SK-N-SH (cell line): ENCODE data around the gene KRT2. TPM values are rescaled to one million over a fixed set of nuclear protein-coding genes. Genes with fewer than 3 reads are reported as not detected.

Experiments
- CTCF ChIA-PET: fragments of 300-600, 350-600 bp; formaldehyde crosslinking; extraction: SDS; loops from one replicate; lab custom pipeline; 2021; lab: Yijun Ruan, JAX
- POLR2A ChIA-PET: fragments of 350-600 bp; sonication (Branson Sonifier 250); formaldehyde crosslinking; extraction: SDS; loops from one replicate; lab custom pipeline; 2020; ENCODE audit warnings: antibody characterized with exemption, inconsistent platforms; lab: Yijun Ruan, JAX
- DNase-seq: peaks from one replicate; pipeline ENCODE4 v3.0.0; 2012
- H2AFZ ChIP-seq: fragments of 200-600 bp; sonication (generic); 2 replicates; pipeline ENCODE4 v1.8.1; 2016; ENCODE audit warnings: antibody characterized with exemption, mild to moderate bottlenecking, low read depth
- H3F3A ChIP-seq: fragments of 200-600 bp; sonication (generic); replicated peaks from 2 replicates; pipeline ENCODE3; 2016; ENCODE audit warnings: antibody characterized with exemption, mild to moderate bottlenecking; ENCODE audit not compliant: insufficient read depth
- H3K27ac ChIP-seq, 2 experiments: fragments of 200-500 bp in 1 of 2; fragments of 200-600 bp in 1 of 2; sonication (Bioruptor generic) in 1 of 2; sonication (generic), shearing (Covaris generic) in 1 of 2; 2 replicates each; pipeline versions ENCODE4 v1.5.1 to v1.6.1; 2014 to 2016; ENCODE audit warnings: low read depth in 2 of 2, inconsistent platforms in 1 of 2, low read length in 1 of 2, mild to moderate bottlenecking in 1 of 2, mixed read lengths in 1 of 2
- H3K27me3 ChIP-seq: fragments of 200-600 bp; sonication (generic), shearing (Covaris generic); 2 replicates; pipeline ENCODE4 v1.6.1; 2016; ENCODE audit warnings: mixed run types; ENCODE audit not compliant: insufficient read depth
- H3K36me3 ChIP-seq, 2 experiments: fragments of 200-500 bp in 1 of 2; fragments of 200-600 bp in 1 of 2; sonication (Bioruptor generic) in 1 of 2; sonication (generic) in 1 of 2; replicated peaks in 1 of 2; 2 replicates each; pipeline versions ENCODE3 to v1.5.1; 2014 to 2016; ENCODE audit warnings: low read length in 1 of 2, mild to moderate bottlenecking in 1 of 2; ENCODE audit not compliant: insufficient read depth in 2 of 2, control insufficient read depth in 1 of 2
- H3K4me1 ChIP-seq, 2 experiments: fragments of 200-500 bp in 1 of 2; fragments of 200-600 bp in 1 of 2; sonication (Bioruptor generic) in 1 of 2; sonication (generic), shearing (Covaris generic) in 1 of 2; 2 replicates each; pipeline versions ENCODE4 v1.5.1 to v1.6.1; 2014 to 2016; ENCODE audit warnings: low read depth in 1 of 2, low read length in 1 of 2, mixed run types in 1 of 2; ENCODE audit not compliant: insufficient read depth in 2 of 2, control insufficient read depth in 1 of 2
- H3K4me2 ChIP-seq: fragments of 200-600 bp; sonication (generic), shearing (Covaris generic); 2 replicates; pipeline ENCODE4 v1.6.1; 2017; ENCODE audit warnings: mixed run types
- H3K4me3 ChIP-seq, 2 experiments: fragments of 200-500 bp in 1 of 2; fragments of 200-600 bp in 1 of 2; sonication (Bioruptor generic) in 1 of 2; sonication (generic), shearing (Covaris generic) in 1 of 2; 2 replicates each; pipeline versions ENCODE4 v1.5.1 to v1.8.1; 2014 to 2016; ENCODE audit warnings: low read depth in 2 of 2, inconsistent platforms in 1 of 2, low read length in 1 of 2, mild to moderate bottlenecking in 1 of 2, mixed read lengths in 1 of 2, moderate library complexity in 1 of 2
- H3K79me2 ChIP-seq: fragments of 200-600 bp; sonication (generic); 2 replicates; pipeline ENCODE4 v1.8.1; 2017; ENCODE audit warnings: mild to moderate bottlenecking; ENCODE audit not compliant: insufficient read depth
- H3K9ac ChIP-seq: fragments of 200-600 bp; sonication (generic); 2 replicates; pipeline ENCODE4 v1.6.1; 2017; ENCODE audit warnings: mixed run types
- H3K9me2 ChIP-seq: fragments of 200-600 bp; sonication (generic); 2 replicates; pipeline ENCODE4 v1.6.1; 2017; ENCODE audit warnings: mixed run types
- H3K9me3 ChIP-seq: fragments of 200-600 bp; sonication (generic); 2 replicates; pipeline ENCODE4 v1.6.1; 2017; ENCODE audit warnings: mixed run types, mild to moderate bottlenecking, moderate library complexity
- H4K20me1 ChIP-seq: fragments of 200-600 bp; sonication (generic); 2 replicates; pipeline ENCODE4 v1.6.1; 2017; ENCODE audit warnings: mild to moderate bottlenecking, mixed run types; ENCODE audit not compliant: insufficient read depth
- ELF1 ChIP-seq: IDR thresholded peaks from 2 replicates; pipeline ENCODE4 v1.4.0; 2012
- EP300 ChIP-seq, 2 experiments: IDR thresholded peaks; 2 replicates each; pipeline versions ENCODE4 v1.4.0 to v1.6.1; 2012; ENCODE audit warnings: borderline replicate concordance in 1 of 2, low read depth in 1 of 2, low read length in 1 of 2
- FOSL2 ChIP-seq: IDR thresholded peaks from 2 replicates; pipeline ENCODE4 v1.4.0; 2012; ENCODE audit warnings: low read depth, mild to moderate bottlenecking, moderate library complexity, borderline replicate concordance
- FOXJ3 ChIP-seq: sonication (generic); formaldehyde crosslinking; IDR thresholded peaks from 2 replicates; pipeline ENCODE4 v1.5.1; 2020; ENCODE audit warnings: mild to moderate bottlenecking, missing genetic modification reagents
- FOXM1 ChIP-seq: IDR thresholded peaks from 2 replicates; pipeline ENCODE4 v1.4.0; 2012; ENCODE audit warnings: low read depth, mild to moderate bottlenecking
- GABPA ChIP-seq: IDR thresholded peaks from 2 replicates; pipeline ENCODE4 v1.4.0; 2012; ENCODE audit warnings: low read depth, mild to moderate bottlenecking
- MXI1 ChIP-seq: IDR thresholded peaks from 2 replicates; pipeline ENCODE4 v1.6.1; 2012; ENCODE audit warnings: mild to moderate bottlenecking, low read depth, low read length, improper control_type of control experiment
- NRF1 ChIP-seq: IDR thresholded peaks from 2 replicates; pipeline ENCODE4 v1.6.1; 2012; ENCODE audit warnings: low read depth, mild to moderate bottlenecking, low read length
- POLR2AphosphoS5 ChIP-seq: IDR thresholded peaks from 2 replicates; pipeline ENCODE4 v1.6.1; 2012; ENCODE audit warnings: low read depth, low read length
- RAD21 ChIP-seq: IDR thresholded peaks from 2 replicates; pipeline ENCODE4 v1.6.1; 2012; ENCODE audit warnings: mild to moderate bottlenecking, low read length
- RCOR1 ChIP-seq: fragments of 150-350 bp; IDR thresholded peaks from 2 replicates; pipeline ENCODE4 v1.6.1; 2017; ENCODE audit warnings: antibody characterized with exemption, low read length
- RXRA ChIP-seq: IDR thresholded peaks from 2 replicates; pipeline ENCODE4 v1.4.0; 2012; ENCODE audit warnings: low read depth, mild to moderate bottlenecking, borderline replicate concordance
- SIN3A ChIP-seq: IDR thresholded peaks from 2 replicates; pipeline ENCODE4 v1.6.1; 2012; ENCODE audit warnings: low read depth, mild to moderate bottlenecking, low read length, moderate library complexity, borderline replicate concordance
- TCF12 ChIP-seq: IDR thresholded peaks from 2 replicates; pipeline ENCODE4 v1.4.0; 2012
- TEAD4 ChIP-seq: IDR thresholded peaks from 2 replicates; pipeline ENCODE4 v1.4.0; 2012; ENCODE audit warnings: mild to moderate bottlenecking, borderline replicate concordance; ENCODE audit not compliant: insufficient read depth
- USF1 ChIP-seq: IDR thresholded peaks from 2 replicates; pipeline ENCODE4 v1.4.0; 2012; ENCODE audit warnings: low read depth, borderline replicate concordance
- WGBS: methylation state at CpG from one replicate; pipeline ENCODE4 v1.1.6; 2017; ENCODE audit warnings: low lambda C conversion rate; 5-methylcytosine and 5-hydroxymethylcytosine counted together
- polyA plus RNA-seq, 3 experiments: library from polyadenylated mRNA; depleted of rRNA; stranded (reverse); fragments of >200 nt; gene quantifications; 2 replicates each; pipeline ENCODE4 v1.2.3, GENCODE V29; 2012
- TF ChIP-seq, protein P1 (sequence below): fragments of 150-350 bp; IDR thresholded peaks from 2 replicates; pipeline ENCODE4 v1.6.1; 2016; ENCODE audit warnings: mild to moderate bottlenecking, low read depth, low read length
- TF ChIP-seq, protein P2 (sequence below): IDR thresholded peaks from 2 replicates; pipeline ENCODE4; 2012

KRT2 gene
- polyA plus RNA-seq, 1 of the 3 experiments (the other 2 are of a cell fraction): not detected

GRCh38 chr12:52608826-52609630, 43.0 kb downstream of the KRT2 start:
- DNase-seq: no peak
- Histone ChIP-seq H4K20me1 (no peaks in the 10 kb centered on the region), H3K27ac (no peak overlapping the region), H3K27me3 (peaks cover 23% of the 10 kb centered on the region; the same call in 1 of the 2 replicates), H3K9me3 (no peaks in the 10 kb centered on the region), H3K9me2 (no peaks in the 10 kb centered on the region), H3K4me1 (no peaks in the 10 kb centered on the region), H3K9ac (no peak overlapping the region), H3K4me3 (no peak overlapping the region), H3K79me2 (no peaks in the 10 kb centered on the region), H2AFZ (no peak overlapping the region), H3K4me2 (no peak overlapping the region), H3K36me3 (no peaks in the 10 kb centered on the region), H3F3A (no peaks in the 10 kb centered on the region)
- ChIA-PET CTCF (no interaction called here), POLR2A (no interaction called here)
- no peak for TF ChIP-seq TCF12
- TF ChIP-seq RCOR1: no peak
- TF ChIP-seq RXRA: no peak
- TF ChIP-seq ELF1: no peak
- TF ChIP-seq RAD21: no peak
- TF ChIP-seq, protein P1, sequence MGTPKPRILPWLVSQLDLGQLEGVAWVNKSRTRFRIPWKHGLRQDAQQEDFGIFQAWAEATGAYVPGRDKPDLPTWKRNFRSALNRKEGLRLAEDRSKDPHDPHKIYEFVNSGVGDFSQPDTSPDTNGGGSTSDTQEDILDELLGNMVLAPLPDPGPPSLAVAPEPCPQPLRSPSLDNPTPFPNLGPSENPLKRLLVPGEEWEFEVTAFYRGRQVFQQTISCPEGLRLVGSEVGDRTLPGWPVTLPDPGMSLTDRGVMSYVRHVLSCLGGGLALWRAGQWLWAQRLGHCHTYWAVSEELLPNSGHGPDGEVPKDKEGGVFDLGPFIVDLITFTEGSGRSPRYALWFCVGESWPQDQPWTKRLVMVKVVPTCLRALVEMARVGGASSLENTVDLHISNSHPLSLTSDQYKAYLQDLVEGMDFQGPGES: no peak
- TF ChIP-seq EP300 (IDR thresholded peaks at IDR 0.05; ENCODE audit: borderline replicate concordance in 1 of 2, low read depth in 1 of 2, low read length in 1 of 2): no peak
- no peak for TF ChIP-seq FOSL2
- no peak for TF ChIP-seq FOXM1
- TF ChIP-seq, protein P2, sequence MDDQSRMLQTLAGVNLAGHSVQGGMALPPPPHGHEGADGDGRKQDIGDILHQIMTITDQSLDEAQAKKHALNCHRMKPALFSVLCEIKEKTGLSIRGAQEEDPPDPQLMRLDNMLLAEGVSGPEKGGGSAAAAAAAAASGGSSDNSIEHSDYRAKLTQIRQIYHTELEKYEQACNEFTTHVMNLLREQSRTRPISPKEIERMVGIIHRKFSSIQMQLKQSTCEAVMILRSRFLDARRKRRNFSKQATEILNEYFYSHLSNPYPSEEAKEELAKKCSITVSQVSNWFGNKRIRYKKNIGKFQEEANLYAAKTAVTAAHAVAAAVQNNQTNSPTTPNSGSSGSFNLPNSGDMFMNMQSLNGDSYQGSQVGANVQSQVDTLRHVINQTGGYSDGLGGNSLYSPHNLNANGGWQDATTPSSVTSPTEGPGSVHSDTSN: no peak
- TF ChIP-seq SIN3A: no peak
- no peak for TF ChIP-seq GABPA
- TF ChIP-seq POLR2AphosphoS5: no peak
- no peak for TF ChIP-seq NRF1
- TF ChIP-seq FOXJ3 (CRISPR knock-in tag): no peak
- no peak for TF ChIP-seq USF1
- TF ChIP-seq TEAD4: no peak
- no peak for TF ChIP-seq MXI1
- WGBS: 6% methylated on average over 8 of the region's 8 CpGs
